H1 (cell line): ENCODE measurements around the gene RPRD2. TPM values are rescaled to one million over a fixed set of nuclear protein-coding genes. Genes with fewer than 3 reads are reported as not detected.
A peak's percentile ranks its signal among the peaks of the same experiment; 100 is the strongest.

Source experiments
- ASH2L ChIP-seq: fragments of 200-600, 300-600 bp; sonication (generic); IDR thresholded peaks from one replicate; pipeline ENCODE4 v1.7.1; 2017; ENCODE audit warnings: low read length
- BACH1 ChIP-seq: IDR thresholded peaks from 2 replicates; pipeline ENCODE4 v1.6.1; 2012; ENCODE audit warnings: low read length, improper control_type of control experiment
- BRCA1 ChIP-seq: IDR thresholded peaks from 2 replicates; pipeline ENCODE4 v1.6.1; 2012; ENCODE audit warnings: low read depth, low read length, improper control_type of control experiment
- CHD2 ChIP-seq: IDR thresholded peaks from 2 replicates; pipeline ENCODE4 v1.6.1; 2012; ENCODE audit warnings: low read length, improper control_type of control experiment
- CREB1 ChIP-seq: IDR thresholded peaks from 2 replicates; pipeline ENCODE4 v1.6.1; 2012; ENCODE audit warnings: inconsistent platforms
- EGR1 ChIP-seq: IDR thresholded peaks from 2 replicates; pipeline ENCODE4 v1.6.1; 2011; ENCODE audit warnings: low read depth, low read length, borderline replicate concordance
- GABPA ChIP-seq: IDR thresholded peaks from 2 replicates; pipeline ENCODE4 v1.6.1; 2011; ENCODE audit warnings: mild to moderate bottlenecking, low read length, moderate library complexity, borderline replicate concordance; ENCODE audit not compliant: insufficient read depth
- HDAC2 ChIP-seq, 2 experiments: fragments of 300-600 bp in 1 of 2; sonication (generic) in 1 of 2; IDR thresholded peaks; 2 replicates each; pipeline ENCODE4 v1.6.1; 2011 to 2012; ENCODE audit warnings: low read depth in 2 of 2, low read length in 2 of 2, mild to moderate bottlenecking in 2 of 2, moderate library complexity in 2 of 2, borderline replicate concordance in 1 of 2, inconsistent platforms in 1 of 2
- HDAC6 ChIP-seq: IDR thresholded peaks from one replicate; pipeline ENCODE4 v1.7.1; 2012; ENCODE audit warnings: low read depth, mild to moderate bottlenecking, inconsistent platforms, low read length, moderate library complexity
- MAFK ChIP-seq: IDR thresholded peaks from 2 replicates; pipeline ENCODE4 v1.6.1; 2012; ENCODE audit warnings: low read depth, mild to moderate bottlenecking, improper control_type of control experiment, low read length
- POLR2A ChIP-seq, 2 experiments: IDR thresholded peaks; 1 replicate in 1 of 2; 2 replicates in 1 of 2; pipeline ENCODE4 v1.6.1; 2011; ENCODE audit warnings: low read depth in 2 of 2, low read length in 2 of 2, mild to moderate bottlenecking in 2 of 2; ENCODE audit errors: control extremely low read depth in 1 of 2
- RFX5 ChIP-seq: IDR thresholded peaks from 2 replicates; pipeline ENCODE4 v1.6.1; 2011; ENCODE audit warnings: low read depth, low read length, improper control_type of control experiment, borderline replicate concordance
- SIRT6 ChIP-seq: IDR thresholded peaks from one replicate; pipeline ENCODE4 v1.7.1; 2012; ENCODE audit warnings: low read length, inconsistent platforms
- SIX5 ChIP-seq: IDR thresholded peaks from 2 replicates; pipeline ENCODE4 v1.6.1; 2011; ENCODE audit warnings: mild to moderate bottlenecking, low read depth, low read length
- SP2 ChIP-seq: IDR thresholded peaks from 2 replicates; pipeline ENCODE4 v1.6.1; 2012; ENCODE audit warnings: mild to moderate bottlenecking, low read length, inconsistent platforms
- SUZ12 ChIP-seq: fragments of 200-600 bp; sonication (generic); IDR thresholded peaks from 2 replicates; pipeline ENCODE4 v1.6.1; 2012; ENCODE audit warnings: mild to moderate bottlenecking, inconsistent platforms, low read length, moderate library complexity, mixed read lengths
- TAF1 ChIP-seq: IDR thresholded peaks from 2 replicates; pipeline ENCODE4 v1.6.1; 2011; ENCODE audit warnings: mild to moderate bottlenecking, low read depth, low read length
- TAF7 ChIP-seq: optimal IDR thresholded peaks from 2 replicates; pipeline ENCODE3; 2011; ENCODE audit warnings: low read depth, mild to moderate bottlenecking, inconsistent platforms, low read length, moderate library complexity, borderline replicate concordance
- TCF12 ChIP-seq: IDR thresholded peaks from 2 replicates; pipeline ENCODE4 v1.6.1; 2011; ENCODE audit warnings: low read depth, mild to moderate bottlenecking, low read length
- TEAD4 ChIP-seq: IDR thresholded peaks from 2 replicates; pipeline ENCODE4 v1.6.1; 2012; ENCODE audit warnings: low read depth, low read length, inconsistent platforms, mixed read lengths
- YY1 ChIP-seq: IDR thresholded peaks from 2 replicates; pipeline ENCODE4 v1.6.1; 2011; ENCODE audit warnings: low read depth, mild to moderate bottlenecking, low read length
- polyA plus RNA-seq, 7 experiments: library from polyadenylated mRNA; depleted of rRNA in 3 of 7; stranded (reverse) in 5 of 7; unstranded in 2 of 7; fragments of >200 nt in 5 of 7; fragments of 200-250 nt in 2 of 7; gene quantifications; 1 replicate in 5 of 7; 2 replicates in 1 of 7; 4 replicates in 1 of 7; pipeline versions ENCODE4 v1.2.1 to v1.2.3, GENCODE V29; 2011 to 2013; ENCODE audit warnings: missing spikeins in 2 of 7, mixed read lengths in 2 of 7
- total RNA-seq: library from RNA; stranded (reverse); fragmentation: NEBNext Ultra II Directional; extraction: Animal tissue kit (Norgen Biotek cat#: 25700); gene quantifications from 2 replicates; pipeline ENCODE4 v1.2.1, GENCODE V29; 2021
- TF ChIP-seq, protein P1 (sequence below): IDR thresholded peaks from 2 replicates; pipeline ENCODE4 v1.6.1; 2011; ENCODE audit warnings: low read depth, mild to moderate bottlenecking, low read length; ENCODE audit not compliant: insufficient read depth
- TF ChIP-seq, protein P2 (sequence below): IDR thresholded peaks from 2 replicates; pipeline ENCODE4 v1.6.1; 2012; ENCODE audit warnings: inconsistent platforms

RPRD2 gene
- total and polyA plus RNA-seq, 2 of the 8 experiments (the other 6 are each of a cell fraction or from before 2014, with no cell fraction given), result 14.4 to 32.4 TPM

DNA sequence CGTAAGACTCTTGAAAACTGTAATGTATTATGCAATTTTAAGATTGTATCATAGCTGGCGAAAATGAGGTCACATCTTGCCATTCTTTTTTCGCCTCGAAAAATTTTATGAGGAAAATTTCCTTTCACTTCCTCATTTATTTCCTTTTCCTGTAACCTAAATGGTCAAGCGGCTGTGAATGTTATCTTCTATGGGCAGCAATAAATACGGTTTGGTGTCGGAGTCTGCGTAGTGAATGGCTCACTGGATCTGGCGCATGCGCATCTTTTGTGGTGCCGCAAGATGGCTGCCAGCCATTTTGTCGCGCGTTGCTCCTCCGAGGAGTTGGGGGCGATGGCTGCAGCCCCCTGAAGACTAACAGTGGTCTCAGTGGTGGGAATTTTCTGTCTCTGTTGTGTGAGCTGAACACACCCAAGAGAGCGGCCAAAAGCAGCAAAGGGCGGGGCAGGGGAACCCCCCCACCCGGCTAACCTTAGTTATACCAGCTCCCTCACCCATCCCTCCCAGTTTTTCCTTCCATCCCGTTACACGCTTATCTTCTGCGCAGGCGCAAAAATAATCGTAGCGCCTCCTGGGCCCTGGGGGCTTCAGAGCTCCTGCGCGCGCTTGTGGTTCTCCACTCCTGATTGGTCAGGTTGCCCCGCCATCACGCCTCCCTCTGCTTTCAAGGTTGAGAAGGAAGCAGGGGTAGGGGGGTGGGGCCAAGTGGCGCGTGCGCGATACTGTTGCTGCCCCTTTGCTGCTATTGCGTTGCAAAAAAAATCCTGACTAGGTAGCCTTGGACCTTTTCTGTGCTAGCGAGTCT, at the start of gene RPRD2 (continued):
- TF ChIP-seq, protein P1, sequence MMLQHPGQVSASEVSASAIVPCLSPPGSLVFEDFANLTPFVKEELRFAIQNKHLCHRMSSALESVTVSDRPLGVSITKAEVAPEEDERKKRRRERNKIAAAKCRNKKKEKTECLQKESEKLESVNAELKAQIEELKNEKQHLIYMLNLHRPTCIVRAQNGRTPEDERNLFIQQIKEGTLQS, result 0 out of 2 replicates have a peak, but pooled peaks have one; percentile 21
- no peak for TF ChIP-seq CHD2
- no peak for TF ChIP-seq BACH1
- no peak for TF ChIP-seq RFX5
- TF ChIP-seq ASH2L, result peak; percentile 81
- 0 out of 2 replicates have a peak, but pooled peaks have one; percentile 2 for TF ChIP-seq EGR1
- TF ChIP-seq TAF7, result peak; percentile 95
- no peak for TF ChIP-seq SUZ12
- TF ChIP-seq YY1, result peak; percentile 99
- no peak for TF ChIP-seq BRCA1
- no peak for TF ChIP-seq SP2
- peak; percentile 96 for TF ChIP-seq TAF1
- no peak for TF ChIP-seq SIRT6
- no peak for TF ChIP-seq SIX5
- peak; percentile 84; the same call in 1 of the 2 replicates for TF ChIP-seq CREB1
- no peak for TF ChIP-seq GABPA
- no peak for TF ChIP-seq HDAC6
- TF ChIP-seq MAFK, result no peak
- 0 out of 2 replicates have a peak, but pooled peaks have one; percentile 22 for TF ChIP-seq TEAD4
- TF ChIP-seq, protein P2, sequence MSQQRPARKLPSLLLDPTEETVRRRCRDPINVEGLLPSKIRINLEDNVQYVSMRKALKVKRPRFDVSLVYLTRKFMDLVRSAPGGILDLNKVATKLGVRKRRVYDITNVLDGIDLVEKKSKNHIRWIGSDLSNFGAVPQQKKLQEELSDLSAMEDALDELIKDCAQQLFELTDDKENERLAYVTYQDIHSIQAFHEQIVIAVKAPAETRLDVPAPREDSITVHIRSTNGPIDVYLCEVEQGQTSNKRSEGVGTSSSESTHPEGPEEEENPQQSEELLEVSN, result peak; percentile 48; the same call in 1 of the 2 replicates
- no peak for TF ChIP-seq HDAC2 (IDR thresholded peaks at IDR 0.05; ENCODE audit: borderline replicate concordance in 1 of 2, low read depth in 2 of 2, low read length in 2 of 2)
- TF ChIP-seq POLR2A (IDR thresholded peaks at IDR 0.05; ENCODE audit: control extremely low read depth in 1 of 2, low read depth in 2 of 2, low read length in 2 of 2), result peak; percentile 58 to 94
- TF ChIP-seq TCF12, result no peak
